Left kidney (tissue), 2 donors: Measurements from ENCODE around the gene MYH11. TPM values are rescaled to one million over a fixed set of nuclear protein-coding genes. Genes with fewer than 3 reads are reported as not detected.
"Not testable (repeated sequence)": the region's sequence is repeated elsewhere in the genome, so short reads cannot be mapped to it uniquely, and the experiment has no call there.

Source experiments
- DNase-seq: peaks from one replicate; pipeline ENCODE4 v3.0.0-alpha.2; 2013
- polyA plus RNA-seq: library from polyadenylated mRNA; unstranded; fragments of 120-200 nt; gene quantifications from one replicate; pipeline ENCODE4 v1.2.1, GENCODE V29; 2013; ENCODE audit not compliant: insufficient read length

The MYH11 gene
- polyA plus RNA-seq, 1 donor: 11.1 TPM

DNA sequence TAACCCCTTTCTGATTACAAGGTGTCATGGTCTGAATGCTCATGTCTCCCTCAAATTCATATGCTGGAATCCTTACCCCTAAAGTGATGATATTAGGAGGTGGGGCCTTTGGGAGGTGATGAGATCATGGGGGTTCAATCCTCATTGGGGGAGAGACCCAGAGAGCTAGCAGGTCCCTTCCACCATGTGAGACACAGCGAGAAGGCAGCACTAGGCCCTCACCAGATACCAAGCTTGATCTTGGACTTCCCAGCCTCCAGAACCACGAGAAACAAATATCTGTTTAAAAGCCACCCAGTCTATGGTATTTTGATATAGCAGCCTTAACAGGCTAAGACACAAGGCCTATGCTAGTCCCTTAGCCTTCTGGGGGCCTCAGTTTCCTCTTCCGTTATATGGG is 45.9 kb downstream of the MYH11 start:
- no peak for DNase-seq

DNA sequence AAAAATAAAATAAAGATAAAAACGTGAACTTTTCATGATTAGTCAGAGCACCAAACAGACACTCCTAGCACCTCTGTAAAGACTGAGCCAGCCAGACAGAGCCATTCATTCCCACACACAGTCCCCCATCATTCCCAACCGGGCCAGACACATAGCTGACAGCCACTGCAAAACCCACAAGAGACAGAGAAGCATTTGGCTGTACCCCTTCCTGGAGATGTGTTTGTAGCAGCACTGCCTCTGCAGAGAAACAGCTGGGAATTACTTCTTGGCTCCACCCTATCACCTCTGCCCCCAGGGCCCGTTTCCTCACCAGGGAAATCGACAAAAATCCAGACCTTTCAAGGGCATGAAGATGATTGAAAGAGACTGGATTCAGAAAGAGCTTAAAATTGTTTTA is 46.4 kb downstream of the MYH11 start:
- DNase-seq: no peak

DNA sequence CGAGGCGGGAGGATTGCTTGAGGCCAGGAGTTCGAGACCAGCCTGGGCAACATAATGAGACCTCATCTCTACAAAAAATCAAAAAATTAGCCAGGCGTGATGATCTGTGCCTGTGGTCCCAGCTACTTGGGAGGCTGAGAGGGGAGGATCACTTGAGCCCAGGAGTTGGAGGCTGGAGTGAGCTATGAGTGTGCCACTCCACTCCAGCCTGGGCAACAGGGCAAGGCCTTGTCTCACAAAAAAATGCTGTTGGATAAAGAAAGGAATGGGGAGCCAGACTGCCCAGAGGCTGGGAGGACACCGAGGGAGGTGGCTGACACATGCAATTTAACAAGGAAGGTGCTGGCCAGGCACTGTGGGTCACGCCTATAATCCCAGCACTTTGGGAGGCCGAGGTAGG is 47.5 kb downstream of the MYH11 start:
- not testable (repeated sequence) for DNase-seq

DNA sequence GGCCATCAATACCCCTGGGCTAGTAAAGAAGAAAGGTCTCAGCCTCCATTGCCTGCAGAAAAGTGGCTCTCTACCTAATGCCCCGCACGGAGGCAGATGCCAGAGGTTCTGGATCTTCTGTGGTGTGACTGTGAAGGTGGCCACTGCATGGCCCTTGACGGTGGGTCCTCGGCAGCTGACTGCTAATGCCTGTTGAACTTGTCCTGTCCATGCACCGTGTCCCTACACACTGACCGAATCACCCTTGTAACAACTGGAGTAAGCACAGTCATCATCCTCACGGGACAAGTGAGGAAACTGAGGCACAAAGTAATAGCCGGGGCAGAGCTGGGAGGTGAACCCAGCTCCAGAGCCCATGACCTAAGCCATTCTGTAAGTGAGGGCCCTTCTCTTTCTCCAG is 48.8 kb downstream of the MYH11 start:
- no peak for DNase-seq

DNA sequence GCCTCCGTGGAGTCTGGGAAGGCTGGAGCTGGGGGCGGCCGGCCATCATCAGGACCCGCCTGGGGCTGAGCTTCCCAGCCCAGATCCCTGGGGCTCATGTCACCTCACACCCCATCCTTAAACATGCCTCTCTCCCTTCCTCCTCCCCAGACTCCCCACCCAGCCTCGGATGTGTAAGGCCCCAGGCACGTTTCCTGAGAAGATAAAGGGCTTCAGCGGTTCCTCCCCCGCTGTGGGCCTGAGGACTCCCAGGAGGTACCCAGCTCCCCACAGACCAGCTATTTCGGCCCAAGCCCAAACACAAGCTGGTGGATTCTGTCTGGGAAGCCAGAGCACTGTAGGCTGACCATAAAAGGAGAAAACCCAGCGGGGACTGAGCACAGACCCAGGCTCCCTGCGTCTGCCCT is 49.2 kb downstream of the MYH11 start:
- DNase-seq: no peak

DNA sequence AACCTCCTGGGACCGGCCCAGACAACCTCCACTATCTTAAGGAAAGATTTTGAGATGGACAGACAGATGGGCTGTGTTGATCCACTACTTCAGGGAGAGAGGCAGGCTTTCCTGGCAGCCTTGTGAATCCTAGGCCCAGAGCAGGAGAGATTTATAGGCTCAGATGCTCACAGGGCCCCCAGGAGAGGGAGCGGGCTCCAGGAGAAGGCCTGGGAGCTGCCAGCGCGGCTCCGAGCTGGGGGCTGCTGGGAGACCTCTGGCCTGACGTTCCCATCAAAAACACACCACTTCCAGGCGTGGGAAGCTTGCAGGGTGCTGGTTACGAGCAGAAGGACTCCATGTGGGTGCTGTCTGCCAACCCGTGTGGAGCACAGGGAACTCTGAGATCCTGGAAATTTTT is 53.2 kb downstream of the MYH11 start:
- no peak for DNase-seq

DNA sequence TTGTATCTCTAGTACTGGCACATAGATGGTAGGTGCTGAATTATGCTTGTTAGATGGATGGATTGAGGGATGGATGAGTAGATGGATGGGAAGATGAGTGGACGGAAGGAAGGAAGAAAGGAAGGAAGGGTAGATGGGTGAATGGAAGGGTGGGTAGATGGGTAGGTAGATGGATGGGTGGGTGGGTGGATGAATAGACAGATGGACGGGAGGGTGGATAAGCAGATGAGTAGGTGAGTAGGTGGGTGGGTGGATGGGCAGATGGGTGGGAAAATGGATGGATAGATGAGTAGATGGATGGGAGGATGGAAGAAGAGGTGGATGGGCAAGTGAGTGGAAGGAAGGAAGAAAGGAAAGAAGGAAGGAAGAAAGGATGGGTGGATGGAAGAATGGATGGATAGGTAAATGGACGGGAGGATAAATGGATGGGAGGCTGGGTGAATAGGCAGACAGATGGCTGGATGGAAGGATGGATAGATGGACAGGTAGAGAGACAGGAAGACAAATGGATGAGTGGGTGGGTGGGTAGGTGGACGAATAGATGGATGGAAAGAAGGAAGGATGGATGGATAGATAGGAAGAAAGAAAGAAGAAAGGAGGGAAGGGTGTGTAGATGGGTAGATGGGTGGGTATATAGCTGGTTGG is 56.9 kb downstream of the MYH11 start:
- no peak for DNase-seq

DNA sequence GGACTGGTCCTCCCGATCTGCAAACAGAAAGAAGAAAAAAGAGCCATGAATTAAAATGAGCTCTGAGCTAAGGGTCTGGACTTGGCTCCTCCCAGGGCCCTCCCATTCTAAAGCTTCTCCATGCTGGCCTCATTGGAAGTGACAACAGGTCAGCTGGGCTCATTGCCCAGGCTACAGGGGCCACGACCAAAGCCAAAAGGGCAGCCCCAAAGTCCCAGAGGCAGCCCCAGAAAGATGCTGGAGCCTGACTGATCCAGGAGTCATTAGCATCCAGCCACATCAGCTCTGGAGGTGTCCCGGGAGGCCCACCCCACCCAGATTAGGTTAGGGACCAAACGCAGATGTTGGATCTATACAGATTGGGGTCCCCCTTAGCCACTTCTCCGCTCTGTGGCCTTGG is 58.2 kb downstream of the MYH11 start:
- DNase-seq: no peak

DNA sequence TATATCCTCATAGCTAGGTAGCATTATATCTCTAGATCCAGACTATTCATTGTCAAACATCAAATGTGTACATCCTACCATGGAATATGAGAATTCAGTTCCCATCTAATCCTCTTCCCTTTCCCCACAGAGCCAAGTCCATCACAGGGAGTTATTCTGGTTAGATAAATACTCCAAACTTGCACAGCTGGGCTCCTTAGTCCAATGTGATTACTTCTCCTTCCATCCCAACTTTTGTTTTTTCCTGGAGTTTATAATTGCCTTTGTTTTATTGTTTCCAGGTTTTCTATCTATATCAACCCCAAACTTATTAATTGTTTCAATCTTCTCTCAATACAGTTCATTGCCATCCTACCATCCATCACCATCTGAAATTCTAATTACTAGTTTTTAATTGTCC is 59.9 kb downstream of the MYH11 start:
- no peak for DNase-seq

DNA sequence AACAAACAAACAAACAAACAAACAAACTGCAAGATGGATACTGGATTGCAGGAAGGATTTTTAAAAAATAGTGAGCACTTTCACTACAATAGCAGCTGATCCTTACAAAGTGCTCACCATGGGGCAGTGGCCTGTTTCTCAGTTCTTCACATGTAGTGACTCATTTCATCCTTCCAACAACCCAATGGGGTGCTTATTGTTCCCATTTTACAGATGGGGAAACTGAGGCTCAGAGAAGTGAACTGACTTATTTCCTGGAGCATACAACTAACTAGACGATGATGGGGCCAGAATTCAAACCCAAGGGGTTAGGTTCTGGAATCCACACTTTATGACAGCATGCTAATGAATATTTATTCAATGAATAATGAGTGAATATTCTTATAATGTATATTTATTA is 61.2 kb downstream of the MYH11 start:
- no peak for DNase-seq

DNA sequence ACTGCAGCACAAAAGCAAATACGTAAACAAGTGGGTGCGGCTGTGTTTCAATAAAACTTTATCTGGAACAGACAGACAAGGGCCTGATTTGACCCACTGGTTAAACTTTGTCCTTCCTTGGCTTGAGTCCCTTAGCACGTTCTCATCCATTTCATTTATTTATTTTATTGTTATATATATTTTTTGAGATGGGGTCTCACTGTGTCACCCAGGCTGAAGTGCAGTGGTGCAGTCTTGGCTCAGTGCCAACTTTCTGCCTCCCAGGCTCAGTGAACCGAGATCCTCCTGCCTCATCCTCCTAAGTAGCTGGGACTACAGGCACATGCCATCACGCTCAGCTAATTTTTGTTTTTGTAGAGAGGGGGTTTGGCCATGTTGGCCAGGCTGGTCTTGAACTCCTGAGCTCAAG is 64.3 kb downstream of the MYH11 start:
- DNase-seq: no peak

DNA sequence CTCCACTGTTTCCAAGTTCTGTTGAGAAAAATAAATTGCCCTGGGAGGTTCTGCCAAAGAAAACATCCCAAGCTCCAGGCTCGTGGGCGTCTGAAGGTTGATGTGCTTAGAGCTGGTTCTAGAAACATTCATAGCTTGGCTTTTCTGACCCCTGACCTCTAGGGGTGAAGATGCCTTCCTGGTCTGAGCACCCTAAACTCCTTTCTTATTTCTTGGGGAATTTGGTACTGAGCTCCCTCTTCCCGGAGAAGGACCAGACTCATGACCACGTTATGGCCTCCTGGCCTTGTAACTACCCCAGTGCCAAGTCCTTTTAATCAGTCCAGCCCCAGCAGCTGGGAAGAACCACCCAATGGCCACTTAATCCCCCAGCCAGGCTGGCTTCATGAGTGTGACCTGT is 66.4 kb downstream of the MYH11 start:
- no peak for DNase-seq

DNA sequence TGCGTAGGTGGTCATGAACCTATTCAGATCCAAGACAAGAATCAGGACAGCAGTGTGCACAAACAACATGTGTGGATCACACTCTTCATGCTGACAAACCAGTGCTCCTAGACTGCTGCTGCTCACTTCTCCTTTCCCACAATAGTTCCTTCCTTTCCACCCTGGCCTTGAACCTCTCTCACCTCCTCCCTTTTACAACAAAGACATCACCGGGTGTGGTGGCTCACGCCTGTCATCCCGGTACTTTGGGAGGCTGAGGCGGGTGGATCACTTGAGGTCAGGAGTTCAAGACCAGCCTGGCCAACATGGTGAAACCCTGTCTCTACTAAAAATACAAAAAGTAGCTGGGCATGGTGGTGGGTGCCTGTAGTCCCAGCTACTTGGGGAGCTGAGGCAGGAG is 67.0 kb downstream of the MYH11 start:
- DNase-seq: not testable (repeated sequence)

DNA sequence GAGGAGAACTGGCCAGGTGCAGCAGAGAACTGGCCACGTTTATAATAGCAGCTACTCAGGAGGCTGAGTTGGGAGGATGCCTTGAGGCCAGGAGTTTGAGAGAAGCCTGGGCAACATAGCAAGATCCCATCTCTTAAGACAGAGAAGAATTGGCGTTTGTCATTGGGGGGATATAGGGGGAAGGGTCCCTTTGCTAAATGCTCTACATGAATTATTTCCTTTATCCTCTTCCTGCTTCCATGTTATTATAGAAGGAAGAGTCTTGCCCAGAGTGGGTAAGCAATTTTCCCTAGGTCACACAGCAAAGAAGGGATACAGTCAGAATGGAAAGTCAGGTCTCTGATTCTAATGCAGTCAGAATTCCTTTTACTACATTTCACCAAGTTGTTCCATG is 68.0 kb downstream of the MYH11 start:
- no peak for DNase-seq

DNA sequence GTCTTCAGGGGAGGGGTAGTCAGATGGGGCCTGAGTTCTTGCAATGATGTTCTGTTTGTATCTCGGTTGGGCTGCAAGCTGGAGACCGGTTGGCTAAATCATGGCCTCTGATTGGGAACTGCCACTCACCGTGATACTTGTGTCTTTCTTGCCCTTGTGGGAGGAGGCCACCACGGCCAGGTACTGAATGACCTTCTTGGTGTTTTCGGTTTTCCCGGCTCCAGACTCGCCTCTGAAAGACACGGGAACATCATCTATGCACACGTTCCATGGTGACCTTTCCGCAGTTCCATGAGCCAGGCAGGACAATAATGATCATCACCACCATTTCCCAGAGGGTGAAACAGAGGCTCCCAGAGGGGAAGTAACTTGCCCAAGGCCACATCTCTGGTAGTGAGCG is 70.3 kb downstream of the MYH11 start:
- DNase-seq: no peak

DNA sequence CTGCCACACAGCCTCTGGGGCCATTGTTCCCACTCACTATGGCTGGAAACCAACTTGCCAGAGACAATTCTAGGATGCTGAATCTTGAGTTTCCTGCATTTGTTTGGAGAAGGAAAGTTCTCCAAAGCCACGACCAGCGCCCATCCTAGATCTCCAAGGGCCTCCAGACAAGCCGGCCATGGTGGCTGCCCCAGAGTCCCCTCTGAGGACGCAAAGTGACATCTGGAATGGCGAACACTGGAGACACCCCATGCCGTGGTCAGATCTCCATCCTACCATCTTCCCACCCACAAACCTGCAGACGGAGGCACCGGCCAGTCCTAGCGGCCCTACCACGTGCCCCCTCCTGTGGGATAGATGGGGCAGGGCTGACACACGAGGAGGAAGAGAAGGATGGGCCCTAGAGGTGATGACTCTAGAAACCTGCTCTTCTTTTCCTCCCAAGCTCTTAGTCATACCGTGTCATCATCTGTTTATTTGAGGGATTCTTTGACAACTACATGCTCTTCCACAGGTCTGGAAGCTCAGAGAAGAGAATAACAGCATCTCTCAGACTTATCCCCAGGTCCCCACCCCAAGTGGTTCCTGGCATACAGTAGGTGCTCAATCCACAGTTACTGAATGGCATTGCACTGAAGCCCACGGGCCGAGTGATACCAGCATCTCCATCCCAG is 71.3 kb downstream of the MYH11 start:
- DNase-seq: no peak

DNA sequence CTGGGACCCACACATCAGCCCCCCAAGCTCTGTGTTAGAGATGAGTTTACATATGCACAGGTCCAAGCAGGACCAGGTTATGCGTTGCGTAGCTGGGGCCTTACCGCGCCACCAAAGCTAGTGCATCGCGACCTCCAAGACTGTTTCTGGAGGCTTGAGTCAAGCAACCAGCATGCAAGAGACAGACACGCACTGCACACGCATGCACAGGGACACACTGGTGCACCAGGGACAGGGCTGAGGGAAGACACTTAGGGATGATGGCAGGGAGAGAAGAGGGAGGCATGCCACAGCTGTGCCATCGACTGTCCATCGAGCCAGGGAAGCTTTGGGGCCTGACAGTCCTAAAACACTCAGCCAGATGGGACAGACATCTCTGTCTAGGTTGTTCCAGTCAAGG is 72.8 kb downstream of the MYH11 start:
- DNase-seq: no peak

DNA sequence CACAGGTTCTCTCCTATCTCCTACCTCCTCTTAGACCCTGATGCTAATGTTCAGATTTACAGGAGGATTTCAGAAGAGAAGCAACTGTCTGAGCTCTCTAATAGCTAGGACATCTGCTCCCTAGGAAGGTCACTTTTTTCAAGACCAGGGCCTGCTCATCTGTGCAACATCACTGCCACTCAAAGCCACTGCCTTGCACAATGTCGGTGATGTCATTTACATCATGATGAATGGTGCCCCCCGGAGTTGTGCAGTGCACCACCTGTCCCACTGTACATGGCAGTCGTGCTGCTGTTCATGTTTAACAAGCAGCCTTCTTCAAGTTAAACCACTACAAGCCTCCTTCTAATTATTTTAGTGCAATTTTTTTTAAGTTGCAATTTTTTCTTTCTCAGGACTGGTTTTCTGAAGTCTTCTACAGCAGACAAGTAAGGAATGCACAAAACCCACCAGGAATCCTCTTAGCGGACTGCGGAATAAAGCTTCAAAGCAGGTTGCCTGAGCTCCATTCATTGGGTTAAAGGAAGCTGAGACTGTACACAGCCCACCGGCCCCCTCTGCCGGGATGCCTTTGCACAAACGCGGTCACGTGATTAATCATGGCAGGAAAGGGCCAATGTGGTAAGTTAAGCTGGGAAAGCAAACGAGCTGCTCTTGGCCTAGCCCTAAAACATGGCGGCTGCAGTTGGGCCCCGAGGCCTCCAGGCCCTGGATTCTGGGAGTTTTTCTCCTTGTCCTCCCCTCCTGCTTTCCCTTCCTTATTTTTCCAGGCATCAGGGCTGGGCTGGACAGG is 74.1 kb downstream of the MYH11 start:
- no peak for DNase-seq

DNA sequence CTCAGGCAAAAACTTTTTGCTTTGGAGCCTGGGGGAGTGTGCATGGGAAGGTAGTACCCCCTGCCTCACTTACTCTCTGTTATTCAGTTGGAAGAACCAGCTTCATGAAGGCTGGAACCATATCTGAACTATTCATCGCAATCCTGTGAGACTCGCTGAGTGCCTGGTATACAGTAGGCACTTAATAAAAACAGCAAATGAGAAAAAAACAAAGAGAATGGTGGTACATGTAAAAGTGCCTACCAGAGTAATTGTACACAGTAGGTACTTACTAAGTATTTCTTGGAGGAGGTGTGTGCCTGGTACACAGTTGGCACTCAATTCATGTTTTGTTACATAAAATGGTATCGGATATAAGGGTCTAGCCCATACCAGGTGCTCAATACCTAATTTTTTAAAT is 75.2 kb downstream of the MYH11 start:
- DNase-seq: no peak

DNA sequence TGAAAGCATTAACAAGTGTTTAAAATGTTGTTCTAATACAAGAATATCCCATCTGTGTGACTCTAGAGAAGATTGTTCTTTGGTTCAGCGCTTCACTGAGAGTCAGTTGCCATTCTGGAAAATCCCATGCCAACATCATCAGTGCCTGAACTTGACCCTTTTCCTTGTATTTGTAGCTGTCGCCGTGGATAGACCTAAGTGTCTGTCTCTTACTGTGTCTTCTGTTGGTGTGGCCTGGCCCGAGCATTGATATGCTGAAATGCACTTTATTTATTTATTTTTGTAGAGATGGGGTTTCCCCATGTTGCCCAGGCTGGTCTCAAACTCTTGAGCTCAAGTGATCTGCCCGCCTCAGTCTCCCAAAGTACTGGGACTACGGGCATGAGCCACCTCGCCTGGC is 76.0 kb downstream of the MYH11 start:
- DNase-seq: no peak

DNA sequence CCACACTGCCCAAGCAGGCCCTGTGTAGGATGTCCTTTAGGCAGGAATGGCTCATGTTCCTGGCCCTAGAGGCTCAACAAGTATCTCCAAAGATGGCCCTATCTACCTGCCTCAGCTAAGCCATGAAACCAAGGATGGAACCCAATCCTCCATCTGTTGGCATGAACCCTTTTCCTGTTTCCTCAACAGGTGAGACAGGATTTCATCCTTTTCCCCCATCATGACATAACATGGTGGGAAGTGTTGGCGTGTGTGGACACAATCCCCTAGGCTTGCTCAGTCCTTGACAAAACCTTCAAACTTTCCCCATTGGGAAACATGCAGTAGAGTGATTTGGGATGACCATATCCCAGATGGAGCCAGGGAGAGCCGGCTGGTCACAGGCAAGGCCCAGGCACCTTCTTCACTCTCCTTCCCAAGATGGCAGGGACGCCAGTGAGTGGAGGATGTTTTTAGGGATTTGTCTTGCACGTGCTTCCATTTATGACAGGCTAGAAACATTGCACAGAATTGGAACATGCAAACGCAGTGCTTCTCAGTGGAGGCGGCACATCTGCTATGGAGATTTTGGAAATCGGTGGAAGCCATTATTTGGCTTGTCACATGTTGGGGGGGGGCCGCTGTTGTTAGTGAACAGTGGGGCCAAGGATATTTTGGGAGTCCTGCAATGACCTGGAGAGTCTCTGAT is 77.0 kb downstream of the MYH11 start:
- no peak for DNase-seq

DNA sequence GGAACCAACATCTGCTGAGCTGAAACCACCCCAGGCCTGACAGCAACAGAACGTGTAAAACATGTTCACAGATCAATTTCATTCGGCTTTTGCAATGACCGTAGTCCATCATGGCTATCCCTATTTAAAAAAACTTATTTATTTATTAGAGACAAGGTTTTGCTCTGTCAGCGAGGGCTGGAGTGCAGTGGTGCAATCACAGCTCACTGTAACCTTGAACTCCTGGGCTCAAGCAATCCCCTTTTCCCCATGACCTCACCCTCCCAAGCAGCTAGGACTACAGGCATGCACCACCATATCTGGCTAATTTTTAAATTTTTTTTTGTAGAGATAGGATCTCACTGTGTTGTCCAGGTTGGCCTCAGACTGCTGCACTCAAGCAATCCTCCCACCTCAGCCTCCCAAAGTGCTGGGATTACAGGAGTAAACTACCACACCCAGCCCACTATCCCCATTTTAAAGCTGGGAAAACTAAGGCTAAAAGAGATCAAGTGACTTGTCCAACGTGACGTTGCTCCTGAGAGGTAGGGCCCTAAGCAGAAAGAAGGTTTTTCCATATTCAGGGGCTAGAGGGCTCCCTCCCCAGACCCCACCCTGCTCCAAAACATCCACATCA is 77.7 kb downstream of the MYH11 start:
- DNase-seq: no peak
